Gastrocnemius medialis (tissue), 4 donors: ENCODE data around the gene ABCB8.

ENCODE experiments used
- POLR2A ChIP-seq, 2 donors: fragments of 450-650 bp; IDR thresholded peaks; one replicate each; pipeline ENCODE4 v1.6.1; 2017; ENCODE audit warnings: antibody characterized with exemption in 2 of 2, mild to moderate bottlenecking in 2 of 2, moderate library complexity in 2 of 2
- TF ChIP-seq, protein P1 (sequence below), 5 experiments: fragments of 450-650 bp in 3 of 5; fragments of 200-600 bp in 2 of 5; sonication (generic) in 2 of 5; IDR thresholded peaks in 4 of 5; conservative IDR thresholded peaks in 1 of 5; 1 replicate in 4 of 5; 2 replicates in 1 of 5; pipeline ENCODE4 v1.5.1; 2016 to 2019; ENCODE audit warnings: antibody characterized with exemption in 5 of 5, mild to moderate bottlenecking in 3 of 5, moderate library complexity in 3 of 5

DNA sequence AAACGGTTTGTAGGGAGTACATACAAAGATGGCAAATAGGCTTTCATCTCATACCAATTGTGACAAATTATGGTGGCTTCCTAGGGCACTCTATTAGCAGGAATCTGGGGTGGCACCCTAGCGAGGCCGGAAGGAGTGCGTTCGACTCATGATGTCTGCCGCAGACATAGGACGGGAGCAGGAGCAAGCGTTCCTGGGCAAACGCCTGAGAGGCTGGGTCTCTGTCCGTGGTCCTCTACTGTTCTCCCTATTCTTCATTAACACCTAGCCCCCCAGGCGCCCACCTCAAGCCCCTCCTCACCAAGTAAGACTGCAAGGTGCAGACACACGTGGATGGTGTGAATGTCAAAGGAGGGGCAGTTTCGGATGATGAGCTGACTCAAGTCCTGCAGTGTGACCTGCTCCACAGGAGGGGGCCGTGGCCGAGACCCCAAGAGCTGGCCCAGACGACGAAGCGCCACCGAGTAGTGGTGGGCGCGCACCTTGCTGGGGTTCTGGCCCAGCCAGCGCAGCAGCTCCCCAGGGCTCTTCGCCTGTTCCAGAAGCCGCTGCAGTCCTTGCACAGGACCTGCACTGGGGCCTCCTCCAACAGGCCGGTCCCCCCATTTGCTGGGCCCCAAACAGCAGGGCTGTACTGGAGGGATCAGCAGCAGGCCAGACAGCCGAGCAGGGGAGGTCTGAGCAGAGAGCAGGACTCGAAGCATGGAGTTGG lies 51.1 kb downstream of the ABCB8 start:
- TF ChIP-seq, protein P1, sequence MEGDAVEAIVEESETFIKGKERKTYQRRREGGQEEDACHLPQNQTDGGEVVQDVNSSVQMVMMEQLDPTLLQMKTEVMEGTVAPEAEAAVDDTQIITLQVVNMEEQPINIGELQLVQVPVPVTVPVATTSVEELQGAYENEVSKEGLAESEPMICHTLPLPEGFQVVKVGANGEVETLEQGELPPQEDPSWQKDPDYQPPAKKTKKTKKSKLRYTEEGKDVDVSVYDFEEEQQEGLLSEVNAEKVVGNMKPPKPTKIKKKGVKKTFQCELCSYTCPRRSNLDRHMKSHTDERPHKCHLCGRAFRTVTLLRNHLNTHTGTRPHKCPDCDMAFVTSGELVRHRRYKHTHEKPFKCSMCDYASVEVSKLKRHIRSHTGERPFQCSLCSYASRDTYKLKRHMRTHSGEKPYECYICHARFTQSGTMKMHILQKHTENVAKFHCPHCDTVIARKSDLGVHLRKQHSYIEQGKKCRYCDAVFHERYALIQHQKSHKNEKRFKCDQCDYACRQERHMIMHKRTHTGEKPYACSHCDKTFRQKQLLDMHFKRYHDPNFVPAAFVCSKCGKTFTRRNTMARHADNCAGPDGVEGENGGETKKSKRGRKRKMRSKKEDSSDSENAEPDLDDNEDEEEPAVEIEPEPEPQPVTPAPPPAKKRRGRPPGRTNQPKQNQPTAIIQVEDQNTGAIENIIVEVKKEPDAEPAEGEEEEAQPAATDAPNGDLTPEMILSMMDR (IDR thresholded peaks at IDR 0.05 in 4 of 5, conservative IDR thresholded peaks at IDR 0.05 in 1 of 5): no peak
- TF ChIP-seq POLR2A (IDR thresholded peaks at IDR 0.05): no peak
